Right renal pelvis (tissue), 4 donors: Measurements from ENCODE around the gene SPECC1L. TPM values are rescaled to one million over a fixed set of nuclear protein-coding genes. Genes with fewer than 3 reads are reported as not detected.
A peak's percentile ranks its signal among the peaks of the same experiment; 100 is the strongest.
"Not testable (repeated sequence)": the region's sequence is repeated elsewhere in the genome, so short reads cannot be mapped to it uniquely, and the experiment has no call there.

ENCODE experiments used
- DNase-seq, 4 donors: peaks; one replicate each; pipeline ENCODE4 v3.0.0-alpha.2; 2013; ENCODE audit warnings: low read depth in 4 of 4, low spot score in 3 of 4, missing footprints in 1 of 4
- polyA plus RNA-seq, 4 donors: library from polyadenylated mRNA; unstranded; fragments of 120-200 nt; gene quantifications; one replicate each; pipeline ENCODE4 v1.2.1, GENCODE V29; 2013; ENCODE audit not compliant: insufficient read length in 4 of 4

Gene SPECC1L
- polyA plus RNA-seq = 10 to 100 TPM; 45.3 to 56.0 (median 51.1) TPM

- peak; percentile 86 to 96 (median 87) for DNase-seq
Measured at GRCh38 chr22:24270556-24271385, at the start of gene SPECC1L. Gene SPECC1L, plus strand, starts transcription at chr22:24270831. Its CDS starts 31,401 bp downstream, at chr22:24302232.

DNA sequence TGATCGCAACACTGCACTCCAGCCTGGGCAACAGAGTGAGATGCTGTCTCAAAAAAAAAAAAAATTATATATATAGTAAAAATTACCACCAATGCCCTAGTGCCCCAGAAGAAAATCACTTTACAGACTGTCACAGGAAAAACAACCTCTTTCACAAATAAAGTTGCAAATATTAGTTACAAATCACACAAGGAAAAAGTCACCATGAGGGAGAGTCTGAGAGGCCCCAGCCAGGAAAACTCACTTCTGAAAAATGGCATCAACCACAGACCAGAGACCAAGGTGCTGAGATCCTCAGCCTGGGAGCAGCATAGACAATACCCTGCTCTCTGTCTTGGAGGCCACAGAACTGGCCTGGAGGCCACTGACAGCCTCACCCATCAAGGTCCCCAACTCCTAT lies 46.2 kb upstream of the SPECC1L start:
- DNase-seq = no peak

DNA sequence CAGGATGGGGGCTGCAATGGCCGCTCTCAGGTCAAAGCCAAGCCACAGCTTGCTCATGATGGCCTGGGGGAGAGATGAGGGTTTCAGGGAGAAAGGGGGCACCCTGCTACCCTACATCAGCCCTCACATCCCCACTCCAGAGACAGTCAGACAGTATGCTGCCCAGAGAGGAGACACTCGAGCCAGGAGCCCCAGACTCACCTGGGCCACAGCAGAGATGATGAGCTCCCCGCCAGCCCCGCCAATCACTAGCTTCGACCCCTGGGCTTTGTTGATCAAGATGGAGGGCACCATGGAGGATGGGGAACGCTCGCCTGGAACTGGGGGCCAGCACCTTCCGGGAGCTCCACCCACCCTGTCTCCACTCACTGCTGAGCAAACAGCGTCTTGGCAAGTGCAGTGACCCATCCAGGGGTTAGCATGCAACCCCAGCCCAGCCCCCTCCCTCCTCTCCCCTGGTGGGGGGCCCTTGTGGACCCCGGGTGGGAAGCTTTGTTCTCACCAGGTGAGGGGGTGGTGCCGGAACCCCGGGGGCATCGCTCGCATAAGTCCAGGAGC lies 45.5 kb upstream of the SPECC1L start:
- DNase-seq = no peak

DNA sequence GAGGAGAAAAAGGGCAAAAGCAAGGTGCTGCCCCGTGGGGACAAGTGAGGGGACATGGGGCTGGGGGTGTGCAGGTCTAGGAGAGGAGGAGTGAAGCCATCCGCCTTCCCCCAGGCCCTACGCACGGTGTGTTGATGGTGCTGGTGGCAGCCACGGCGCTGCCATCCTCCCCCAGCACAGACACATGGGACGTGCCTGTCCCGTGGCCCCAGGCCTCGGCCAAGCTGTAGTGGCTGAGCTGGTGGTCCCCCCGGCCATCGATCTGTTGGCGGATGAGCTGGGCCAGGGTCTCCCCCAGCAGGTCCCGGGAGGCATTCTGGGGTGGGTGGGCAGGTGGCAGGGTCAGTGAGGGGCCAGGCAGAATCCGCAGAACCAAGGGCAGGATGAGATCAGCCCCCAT lies 44.7 kb upstream of the SPECC1L start:
- no peak for DNase-seq

- DNase-seq = no peak
Measured at GRCh38 chr22:24230911-24231656, 39.5 kb upstream of the SPECC1L start.

GRCh38 chr22:24231706-24232105 lies 38.9 kb upstream of the SPECC1L start:
- no peak for DNase-seq

DNA sequence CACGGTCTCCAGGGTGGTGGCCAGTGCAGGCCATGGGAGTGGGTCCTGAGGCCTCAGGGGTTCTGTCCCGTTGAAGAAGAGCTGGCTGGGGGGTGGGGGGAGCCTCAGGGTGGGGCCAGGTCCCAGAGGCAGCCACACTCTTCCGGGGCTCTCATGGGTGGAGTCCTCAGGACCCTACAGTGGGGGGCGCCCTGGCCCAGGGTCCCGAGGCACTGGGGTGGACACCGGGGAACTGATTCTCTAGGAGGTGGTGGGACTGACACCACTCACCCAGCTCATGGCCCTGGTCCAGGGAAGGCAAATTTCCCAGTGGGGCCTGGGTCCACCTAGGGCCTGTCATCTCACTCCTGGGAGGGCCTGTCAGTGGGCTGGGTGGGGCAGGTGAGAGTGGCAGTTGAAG lies 38.5 kb upstream of the SPECC1L start:
- no peak for DNase-seq

- no peak for DNase-seq
Measured at GRCh38 chr22:24232725-24233124, 37.9 kb upstream of the SPECC1L start.

DNA sequence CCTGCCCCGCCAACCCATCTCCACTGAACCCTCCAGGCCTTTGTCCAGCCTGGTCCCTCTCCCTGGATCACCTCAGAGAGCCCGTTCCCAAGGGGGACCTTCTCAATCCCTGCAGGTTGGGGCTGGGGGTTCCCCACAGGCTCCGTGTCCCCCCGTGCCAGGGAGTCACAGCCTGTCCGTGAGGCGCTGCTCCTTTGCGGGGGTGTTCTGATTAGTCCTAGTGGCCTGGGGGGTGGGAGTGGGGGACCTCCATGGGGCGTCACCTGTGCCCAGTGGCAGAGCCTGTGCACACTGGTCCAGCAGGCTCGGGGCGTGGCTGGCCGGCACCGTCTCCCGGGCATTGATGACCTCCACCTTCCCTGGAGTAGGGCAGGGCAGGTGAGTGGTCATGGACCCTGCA lies 37.4 kb upstream of the SPECC1L start:
- no peak for DNase-seq

DNA sequence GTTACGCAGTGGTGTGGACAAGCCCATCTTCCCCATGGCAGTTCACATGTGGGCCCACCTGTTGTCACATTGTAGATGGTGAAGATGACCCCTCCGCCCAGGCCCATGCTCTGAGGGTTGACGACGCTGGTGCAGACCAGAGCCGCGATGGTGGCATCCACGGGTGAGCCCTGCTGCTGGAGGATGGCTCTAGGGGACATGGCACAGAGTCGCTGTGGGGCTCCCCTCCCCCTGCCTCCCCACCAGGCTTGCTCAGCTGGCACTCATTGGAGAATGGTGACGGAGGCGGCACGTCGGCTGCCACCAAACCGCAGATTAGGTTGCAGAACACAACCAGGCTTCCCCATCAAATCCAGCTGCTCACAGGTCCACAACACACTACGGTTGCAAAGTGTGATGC lies 36.8 kb upstream of the SPECC1L start:
- no peak for DNase-seq

GRCh38 chr22:24235315-24235714 lies 35.3 kb upstream of the SPECC1L start:
- DNase-seq = no peak

DNA sequence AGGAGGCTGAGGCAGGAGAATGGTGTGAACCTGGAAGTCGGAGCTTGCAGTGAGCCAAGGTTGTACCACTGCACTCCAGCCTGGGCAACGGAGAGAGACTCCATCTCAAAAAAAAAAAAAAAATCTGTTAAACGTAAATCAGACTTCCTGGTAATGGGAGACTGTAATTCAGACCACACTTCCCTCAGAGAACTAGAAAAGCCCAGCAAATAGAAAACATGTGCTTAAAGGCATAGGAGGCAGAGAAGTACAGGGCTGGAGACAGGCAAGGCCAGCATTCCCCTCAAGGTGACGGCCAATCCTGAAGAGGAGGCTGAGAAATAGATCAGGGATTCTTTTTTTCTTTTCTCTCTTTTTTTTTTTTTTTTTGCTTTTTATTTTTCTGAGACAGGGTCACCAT lies 34.0 kb upstream of the SPECC1L start:
- DNase-seq = no peak

- not testable (repeated sequence) for DNase-seq
Measured at GRCh38 chr22:24238101-24238694, 32.4 kb upstream of the SPECC1L start.

DNA sequence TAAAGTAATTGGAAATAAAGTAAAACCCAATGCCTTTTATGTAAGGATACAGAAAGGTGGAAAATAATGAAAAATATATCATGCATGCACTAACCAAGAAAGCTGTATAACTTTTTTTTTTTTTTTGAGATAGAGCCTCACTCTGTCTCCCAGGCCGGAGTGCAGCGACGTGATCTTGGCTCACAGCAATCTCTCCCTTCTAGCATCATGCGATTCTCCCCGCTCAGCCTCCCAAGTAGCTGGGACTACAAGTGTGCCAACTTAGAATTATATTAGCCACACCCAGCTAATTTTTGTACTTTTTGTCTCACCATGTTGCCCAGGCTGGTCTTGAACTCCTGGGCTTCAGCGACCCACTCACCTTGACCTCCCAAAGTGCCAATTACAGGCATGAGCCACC lies 30.2 kb upstream of the SPECC1L start:
- DNase-seq = no peak

DNA sequence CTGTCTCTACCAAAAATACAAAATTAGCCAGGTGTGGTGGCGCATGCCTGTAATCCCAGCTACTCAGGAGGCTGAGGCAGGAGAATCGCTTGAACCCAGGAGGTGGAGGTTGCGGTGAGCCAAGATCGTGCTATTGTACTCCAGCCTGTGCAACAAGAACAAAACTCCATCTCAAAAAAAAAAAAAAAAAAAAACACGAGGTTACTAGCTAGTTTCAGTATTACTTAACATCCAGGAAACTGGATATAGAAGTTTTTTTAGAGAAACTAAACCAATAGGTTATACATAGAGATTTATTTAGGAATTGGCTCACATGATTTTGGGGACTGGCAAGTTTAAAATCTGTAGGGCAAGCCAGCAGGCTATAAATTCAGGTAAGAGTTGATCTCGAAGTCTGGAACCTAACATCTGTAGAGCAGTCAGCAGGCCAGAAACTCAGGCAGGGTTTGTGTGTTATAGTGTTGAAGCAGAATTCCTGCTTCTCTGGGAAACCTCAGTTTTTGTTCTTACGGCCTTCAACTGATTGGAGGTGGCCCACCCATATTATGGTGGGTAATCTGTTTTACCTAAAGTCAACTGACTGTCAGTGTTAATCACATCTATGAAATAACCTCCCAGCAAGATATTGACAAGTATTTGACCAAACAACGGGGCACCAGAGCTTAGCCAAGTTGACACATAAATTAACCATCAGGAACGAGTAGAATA lies 29.5 kb upstream of the SPECC1L start:
- not testable (repeated sequence) for DNase-seq

- not testable (repeated sequence) for DNase-seq
Measured at GRCh38 chr22:24243417-24243816, 27.2 kb upstream of the SPECC1L start.

- DNase-seq = no peak
Measured at GRCh38 chr22:24244144-24244787, 26.4 kb upstream of the SPECC1L start.

- not testable (repeated sequence) for DNase-seq
Measured at GRCh38 chr22:24245030-24245431, 25.6 kb upstream of the SPECC1L start, which contains the start of gene GGT5. Gene GGT5, minus strand, starts transcription at chr22:24245082. Its CDS starts 357 bp downstream, at chr22:24244725.

- not testable (repeated sequence) for DNase-seq
Measured at GRCh38 chr22:24245584-24246561, 24.8 kb upstream of the SPECC1L start.
